Measurements from ENCODE around the gene PARP14. TPM values are rescaled to one million over a fixed set of nuclear protein-coding genes. Genes with fewer than 3 reads are reported as not detected.

The PARP14 gene
- total RNA-seq, 1 donor from 2014 or later: 131 TPM

DNA sequence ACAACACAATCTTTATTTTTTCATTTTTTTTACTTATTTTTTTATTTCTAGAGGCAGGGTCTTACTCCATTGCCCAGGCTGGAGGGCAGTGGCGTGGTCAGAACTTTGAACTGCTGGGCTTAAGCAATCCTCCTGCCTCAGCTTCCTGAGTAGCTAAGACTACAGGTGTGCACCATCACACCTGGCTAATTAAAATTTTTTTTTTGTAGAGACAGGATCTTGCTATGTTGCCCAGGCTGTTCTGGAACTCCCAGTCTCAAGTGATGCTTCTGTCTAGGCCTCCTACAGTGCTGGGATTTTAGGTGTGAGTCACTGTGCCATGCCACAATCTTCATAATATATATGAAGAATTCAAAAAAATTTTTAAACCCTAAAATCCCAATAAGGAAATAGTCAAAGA, 92.2 kb downstream of the PARP14 start:
- ATAC-seq: no peak
- Histone ChIP-seq H3K9me3 (no peaks in the 10 kb centered on the region), H3K4me1 (peaks cover 4% of the 10 kb centered on the region), H3K27me3 (no peaks in the 10 kb centered on the region), H3K4me3 (no peak overlapping the region), H3K27ac (no peak overlapping the region), H3K36me3 (no peaks in the 10 kb centered on the region)
- DNase-seq: no peak
- intact Hi-C loops (cut with DNase I): no loop called here
- TF ChIP-seq, protein P1, sequence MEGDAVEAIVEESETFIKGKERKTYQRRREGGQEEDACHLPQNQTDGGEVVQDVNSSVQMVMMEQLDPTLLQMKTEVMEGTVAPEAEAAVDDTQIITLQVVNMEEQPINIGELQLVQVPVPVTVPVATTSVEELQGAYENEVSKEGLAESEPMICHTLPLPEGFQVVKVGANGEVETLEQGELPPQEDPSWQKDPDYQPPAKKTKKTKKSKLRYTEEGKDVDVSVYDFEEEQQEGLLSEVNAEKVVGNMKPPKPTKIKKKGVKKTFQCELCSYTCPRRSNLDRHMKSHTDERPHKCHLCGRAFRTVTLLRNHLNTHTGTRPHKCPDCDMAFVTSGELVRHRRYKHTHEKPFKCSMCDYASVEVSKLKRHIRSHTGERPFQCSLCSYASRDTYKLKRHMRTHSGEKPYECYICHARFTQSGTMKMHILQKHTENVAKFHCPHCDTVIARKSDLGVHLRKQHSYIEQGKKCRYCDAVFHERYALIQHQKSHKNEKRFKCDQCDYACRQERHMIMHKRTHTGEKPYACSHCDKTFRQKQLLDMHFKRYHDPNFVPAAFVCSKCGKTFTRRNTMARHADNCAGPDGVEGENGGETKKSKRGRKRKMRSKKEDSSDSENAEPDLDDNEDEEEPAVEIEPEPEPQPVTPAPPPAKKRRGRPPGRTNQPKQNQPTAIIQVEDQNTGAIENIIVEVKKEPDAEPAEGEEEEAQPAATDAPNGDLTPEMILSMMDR (IDR thresholded peaks at IDR 0.05): no peak

DNA sequence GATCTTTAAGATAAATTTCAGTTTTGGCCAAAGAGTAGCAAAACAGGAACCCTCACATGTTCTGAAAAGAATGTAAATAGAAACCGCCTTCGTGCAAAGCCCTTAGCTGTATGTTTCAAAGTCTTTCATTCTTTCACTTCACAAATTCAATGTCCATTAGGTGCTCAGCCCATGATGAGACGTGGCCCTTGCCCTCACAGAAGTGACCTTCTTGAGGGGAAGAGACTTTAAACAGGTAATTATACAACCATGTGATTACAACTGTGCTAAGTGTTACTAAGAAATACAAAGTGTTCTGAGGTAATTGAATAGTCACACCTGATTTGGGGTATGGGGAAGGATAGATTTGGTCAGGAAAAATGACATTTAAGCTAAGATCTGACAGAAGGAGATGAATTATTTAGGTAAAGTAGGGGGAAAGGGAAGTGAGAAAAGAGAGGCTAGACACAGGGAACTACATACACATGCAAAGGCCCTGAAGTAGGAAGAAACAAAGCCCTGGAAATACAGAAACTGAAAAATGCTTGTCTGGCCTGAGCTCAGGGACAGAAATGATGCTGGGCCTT, 93.4 kb downstream of the PARP14 start:
- H3K27ac ChIP-seq: no peak overlapping the region
- H3K9me3 ChIP-seq: no peaks in the 10 kb centered on the region
- H3K36me3 ChIP-seq: no peaks in the 10 kb centered on the region
- no peaks in the 10 kb centered on the region for H3K27me3 ChIP-seq
- H3K4me3 ChIP-seq: no peak overlapping the region
- intact Hi-C loops (cut with DNase I): no loop called here
- ATAC-seq: peak; percentile 57
- H3K4me1 ChIP-seq: peaks cover 4% of the 10 kb centered on the region
- TF ChIP-seq, protein P1 (IDR thresholded peaks at IDR 0.05): no peak
- no peak for DNase-seq

- ATAC-seq: peak; percentile 47
- no peaks in the 10 kb centered on the region for H3K36me3 ChIP-seq
- H3K4me3 ChIP-seq: no peak overlapping the region
- peaks cover 4% of the 10 kb centered on the region for H3K4me1 ChIP-seq
- TF ChIP-seq, protein P1 (IDR thresholded peaks at IDR 0.05): no peak
- intact Hi-C loops (cut with DNase I): no loop called here
- no peak overlapping the region for H3K27ac ChIP-seq
- H3K27me3 ChIP-seq: no peaks in the 10 kb centered on the region
- DNase-seq: no peak
- no peaks in the 10 kb centered on the region for H3K9me3 ChIP-seq
Measured at GRCh38 chr3:122774564-122774963, 93.9 kb downstream of the PARP14 start.

DNA sequence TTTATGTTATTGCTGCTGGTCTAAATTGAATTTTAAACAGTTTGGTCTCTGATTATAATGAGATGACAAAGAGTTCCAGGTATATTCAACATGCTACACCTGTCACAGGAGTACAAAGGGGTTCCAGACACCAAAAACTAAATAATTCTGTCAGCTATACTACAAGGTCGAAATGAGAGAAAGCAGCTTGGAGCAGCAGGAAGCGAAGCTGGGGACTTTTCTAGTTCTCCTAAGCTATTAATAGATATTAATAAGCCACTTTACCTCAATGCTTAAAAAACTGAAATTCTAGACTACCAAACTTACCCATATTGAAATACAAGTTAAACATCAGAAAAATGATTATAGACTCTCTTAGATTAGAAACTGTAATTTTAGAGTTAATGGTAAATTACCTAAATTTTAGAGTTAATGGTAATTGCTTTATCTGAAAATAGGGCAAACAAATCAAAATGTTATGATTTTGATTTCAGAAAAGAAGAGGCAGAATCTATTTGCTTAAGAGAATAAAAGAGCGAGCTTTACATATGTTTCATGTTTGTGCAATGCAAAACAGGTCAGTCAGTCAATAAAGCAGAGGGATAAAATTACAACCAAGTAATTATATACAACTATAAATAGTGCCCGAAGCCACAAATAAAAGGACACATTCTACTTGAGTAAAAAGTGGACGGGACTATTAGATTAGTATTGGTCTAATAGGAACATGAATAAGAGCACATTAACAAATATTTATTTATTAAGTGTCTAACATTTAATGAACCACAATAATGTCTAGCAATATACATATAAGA, 96.2 kb downstream of the PARP14 start:
- no peak overlapping the region for H3K4me3 ChIP-seq
- TF ChIP-seq, protein P1 (IDR thresholded peaks at IDR 0.05): no peak
- intact Hi-C loops (cut with DNase I): no loop called here

GRCh38 chr3:122777563-122777962, 96.9 kb downstream of the PARP14 start:
- intact Hi-C loops (cut with DNase I): no loop called here
- DNase-seq (no peak), ATAC-seq (no peak)
- TF ChIP-seq, protein P1 (IDR thresholded peaks at IDR 0.05): no peak
- Histone ChIP-seq H3K4me3 (no peak overlapping the region), H3K27ac (no peak overlapping the region), H3K27me3 (no peaks in the 10 kb centered on the region), H3K4me1 (no peaks in the 10 kb centered on the region), H3K36me3 (no peaks in the 10 kb centered on the region), H3K9me3 (no peaks in the 10 kb centered on the region)

More for the DNA sequence above, 96.2 kb downstream of the PARP14 start:
- Histone ChIP-seq H3K4me1 (no peaks in the 10 kb centered on the region), H3K27me3 (no peaks in the 10 kb centered on the region), H3K27ac (no peak overlapping the region), H3K36me3 (no peaks in the 10 kb centered on the region), H3K9me3 (no peaks in the 10 kb centered on the region)
- no peak for DNase-seq
- no peak for ATAC-seq

Other genes with a start within 250 kb of the PARP14 start
- 60.4 TPM for gene KPNA1, start 165.9 kb upstream of the PARP14 start, total RNA-seq
- 70.8 TPM for gene PARP9, start 116.5 kb upstream of the PARP14 start, total RNA-seq
- 67.5 TPM for gene DTX3L, start 116.5 kb upstream of the PARP14 start, total RNA-seq
- gene PARP15, start 103.2 kb upstream of the PARP14 start, total RNA-seq: 9.7 TPM
- 15.1 TPM for gene HSPBAP1, start 113.0 kb downstream of the PARP14 start, total RNA-seq
- gene SLC49A4, start 114.2 kb downstream of the PARP14 start, total RNA-seq: 14.2 TPM

Measured in upper lobe of right lung (tissue), 1 donor.